Measurements from ENCODE around the gene SEC62. TPM values are rescaled to one million over a fixed set of nuclear protein-coding genes. Genes with fewer than 3 reads are reported as not detected.
A peak's percentile ranks its signal among the peaks of the same experiment; 100 is the strongest.

Gene SEC62
- total RNA-seq, 6 experiments from 2014 or later, result 124 to 153 (median 133) TPM

- peaks cover 2% of the 10 kb centered on the region; the same call in 1 of the 2 replicates for H3K27me3 Mint-ChIP-seq (ENCODE audit: insufficient read depth)
- no peak for TF ChIP-seq CTCF (IDR thresholded peaks at IDR 0.05)
- no peaks in the 10 kb centered on the region for H3K9me3 Mint-ChIP-seq
- H3K36me3 Mint-ChIP-seq (ENCODE audit: low read depth), result peaks cover 27% of the 10 kb centered on the region
- peak overlapping the region; percentile 84 for H3K27ac Mint-ChIP-seq
- peak; percentile 91 for DNase-seq
- peaks cover 32% of the 10 kb centered on the region for H3K4me1 Mint-ChIP-seq (ENCODE audit: low read depth)
- peak overlapping the region; percentile 25; the same call in 1 of the 2 replicates for H3K4me3 Mint-ChIP-seq
Observed at GRCh38 chr3:169998668-169999131, 32.1 kb downstream of the SEC62 start.

GRCh38 chr3:169999433-169999832 lies 32.8 kb downstream of the SEC62 start:
- Mint-ChIP-seq H3K36me3 (ENCODE audit: low read depth) (peaks cover 27% of the 10 kb centered on the region), H3K27me3 (ENCODE audit: insufficient read depth) (peaks cover 2% of the 10 kb centered on the region; the same call in 1 of the 2 replicates), H3K9me3 (no peaks in the 10 kb centered on the region), H3K4me3 (no peak overlapping the region), H3K27ac (peak overlapping the region; percentile 84), H3K4me1 (ENCODE audit: low read depth) (peaks cover 38% of the 10 kb centered on the region)
- no peak for TF ChIP-seq CTCF (IDR thresholded peaks at IDR 0.05)
- DNase-seq, result no peak

GRCh38 chr3:170000051-170000450 lies 33.4 kb downstream of the SEC62 start:
- H3K4me3 Mint-ChIP-seq, result no peak overlapping the region
- peaks cover 27% of the 10 kb centered on the region for H3K36me3 Mint-ChIP-seq (ENCODE audit: low read depth)
- peaks cover 2% of the 10 kb centered on the region for H3K27me3 Mint-ChIP-seq (ENCODE audit: insufficient read depth)
- TF ChIP-seq CTCF (IDR thresholded peaks at IDR 0.05), result no peak
- no peak for DNase-seq
- no peaks in the 10 kb centered on the region for H3K9me3 Mint-ChIP-seq
- H3K27ac Mint-ChIP-seq, result no peak overlapping the region
- H3K4me1 Mint-ChIP-seq (ENCODE audit: low read depth), result peaks cover 38% of the 10 kb centered on the region

GRCh38 chr3:170002231-170002630 lies 35.6 kb downstream of the SEC62 start:
- H3K4me1 Mint-ChIP-seq (ENCODE audit: low read depth), result peaks cover 38% of the 10 kb centered on the region

GRCh38 chr3:170002879-170003278 lies 36.3 kb downstream of the SEC62 start:
- H3K36me3 Mint-ChIP-seq (ENCODE audit: low read depth), result peaks cover 14% of the 10 kb centered on the region
- no peak overlapping the region for H3K27ac Mint-ChIP-seq
- peaks cover 40% of the 10 kb centered on the region for H3K4me1 Mint-ChIP-seq (ENCODE audit: low read depth)
- H3K27me3 Mint-ChIP-seq (ENCODE audit: insufficient read depth), result peaks cover 2% of the 10 kb centered on the region
- no peak for TF ChIP-seq CTCF (IDR thresholded peaks at IDR 0.05)
- no peaks in the 10 kb centered on the region for H3K9me3 Mint-ChIP-seq
- no peak for DNase-seq
- no peak overlapping the region for H3K4me3 Mint-ChIP-seq

More at GRCh38 chr3:170002231-170002630, 35.6 kb downstream of the SEC62 start:
- Mint-ChIP-seq H3K9me3 (no peaks in the 10 kb centered on the region), H3K27me3 (ENCODE audit: insufficient read depth) (peaks cover 2% of the 10 kb centered on the region), H3K4me3 (no peak overlapping the region), H3K36me3 (ENCODE audit: low read depth) (peaks cover 15% of the 10 kb centered on the region), H3K27ac (no peak overlapping the region)
- no peak for TF ChIP-seq CTCF (IDR thresholded peaks at IDR 0.05)
- no peak for DNase-seq

Measured in HFFc6 (cell line).